Upper lobe of left lung (tissue), 6 donors: ENCODE results near the gene KL. TPM values are rescaled to one million over a fixed set of nuclear protein-coding genes. Genes with fewer than 3 reads are reported as not detected.
A peak's percentile ranks its signal among the peaks of the same experiment; 100 is the strongest.

Source experiments
- ATAC-seq, 2 donors: fragments of 200-7000 bp; cut with Tn5 transposase; one replicate each; pipeline ENCODE4 v1.9.1; 2022; ENCODE audit warnings: mild to moderate bottlenecking in 2 of 2, moderate library complexity in 2 of 2; ENCODE audit not compliant: low FRiP score in 2 of 2
- DNase-seq, 2 donors: peaks; one replicate each; pipeline ENCODE4 v3.0.0-alpha.2; 2019 to 2020
- H3K27ac ChIP-seq, 4 donors: fragments of 200-600 bp; sonication (generic); one replicate each; pipeline ENCODE4 v1.5.1; 2016 to 2019
- H3K27me3 ChIP-seq, 4 donors: fragments of 200-600 bp; sonication (generic); one replicate each; pipeline ENCODE4 v1.5.1; 2017 to 2019
- H3K36me3 ChIP-seq, 4 donors: fragments of 200-600 bp; sonication (generic); one replicate each; pipeline ENCODE4 v1.5.1; 2016 to 2019
- H3K4me1 ChIP-seq, 4 donors: fragments of 200-600 bp; sonication (generic); one replicate each; pipeline ENCODE4 v1.5.1; 2018 to 2019
- H3K4me3 ChIP-seq, 4 donors: fragments of 200-600 bp; sonication (generic); one replicate each; pipeline ENCODE4 v1.5.1; 2017 to 2019; ENCODE audit warnings: mild to moderate bottlenecking in 2 of 4, moderate library complexity in 1 of 4
- H3K9me3 ChIP-seq, 4 donors: fragments of 200-600 bp; sonication (generic); one replicate each; pipeline ENCODE4 v1.5.1; 2018 to 2019
- CTCF ChIP-seq, 6 experiments: fragments of 450-650 bp in 4 of 6; fragments of 200-600 bp in 2 of 6; sonication (generic) in 2 of 6; IDR thresholded peaks; one replicate each; pipeline ENCODE4 v1.5.1; 2016 to 2019; ENCODE audit warnings: antibody characterized with exemption in 6 of 6
- EP300 ChIP-seq, 4 donors: sonication (generic); formaldehyde crosslinking; IDR thresholded peaks; one replicate each; pipeline ENCODE4 v1.5.1; 2017; ENCODE audit warnings: antibody characterized with exemption in 4 of 4, control low read depth in 2 of 4
- POLR2A ChIP-seq, 4 donors: fragments of 450-650 bp; IDR thresholded peaks; one replicate each; pipeline ENCODE4 v1.5.1; 2016 to 2017; ENCODE audit warnings: antibody characterized with exemption in 4 of 4, mild to moderate bottlenecking in 2 of 4
- POLR2AphosphoS5 ChIP-seq, 2 donors: sonication (generic); formaldehyde crosslinking; IDR thresholded peaks; one replicate each; pipeline ENCODE4 v1.5.1; 2017; ENCODE audit warnings: antibody characterized with exemption in 2 of 2
- WGBS, 2 donors: methylation state at CpG; one replicate each; pipeline ENCODE4 v1.1.5; 2017 to 2018; 5-methylcytosine and 5-hydroxymethylcytosine counted together
- total RNA-seq, 6 donors: library from RNA; depleted of rRNA in 4 of 6; stranded (reverse); fragments of >200 nt in 4 of 6; gene quantifications; one replicate each; pipeline versions ENCODE4 v1.1.0 to v1.2.1, GENCODE V29; 2016 to 2021
- donor health status: DM: no; HTN: no; CAD: no; lungs with moderate emphysema.
- donor health status: DM: no; HTN: yes; CAD: no; lungs with severe emphysema.

The KL gene
- total RNA-seq, result 10 to 100 TPM in 2 of 6 donors, 1 to 10 TPM in 4; 4.7 to 11.2 (median 7.7) TPM

DNA sequence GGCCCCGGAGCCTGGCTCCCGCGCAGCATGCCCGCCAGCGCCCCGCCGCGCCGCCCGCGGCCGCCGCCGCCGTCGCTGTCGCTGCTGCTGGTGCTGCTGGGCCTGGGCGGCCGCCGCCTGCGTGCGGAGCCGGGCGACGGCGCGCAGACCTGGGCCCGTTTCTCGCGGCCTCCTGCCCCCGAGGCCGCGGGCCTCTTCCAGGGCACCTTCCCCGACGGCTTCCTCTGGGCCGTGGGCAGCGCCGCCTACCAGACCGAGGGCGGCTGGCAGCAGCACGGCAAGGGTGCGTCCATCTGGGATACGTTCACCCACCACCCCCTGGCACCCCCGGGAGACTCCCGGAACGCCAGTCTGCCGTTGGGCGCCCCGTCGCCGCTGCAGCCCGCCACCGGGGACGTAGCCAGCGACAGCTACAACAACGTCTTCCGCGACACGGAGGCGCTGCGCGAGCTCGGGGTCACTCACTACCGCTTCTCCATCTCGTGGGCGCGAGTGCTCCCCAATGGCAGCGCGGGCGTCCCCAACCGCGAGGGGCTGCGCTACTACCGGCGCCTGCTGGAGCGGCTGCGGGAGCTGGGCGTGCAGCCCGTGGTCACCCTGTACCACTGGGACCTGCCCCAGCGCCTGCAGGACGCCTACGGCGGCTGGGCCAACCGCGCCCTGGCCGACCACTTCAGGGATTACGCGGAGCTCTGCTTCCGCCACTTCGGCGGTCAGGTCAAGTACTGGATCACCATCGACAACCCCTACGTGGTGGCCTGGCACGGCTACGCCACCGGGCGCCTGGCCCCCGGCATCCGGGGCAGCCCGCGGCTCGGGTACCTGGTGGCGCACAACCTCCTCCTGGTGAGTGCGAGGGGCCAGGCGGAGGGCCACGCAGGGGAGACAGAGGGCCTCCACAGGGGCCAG is at the start of gene KL:
Gene KL, plus strand, starts transcription at position 10 of the 909 bp plus-strand sequence. Its CDS starts 18 bp downstream, at position 28.
- H3K4me1 ChIP-seq, result peaks cover 3 to 25% (median 11%) of the 10 kb centered on the region in 4 donors
- 9% methylated on average over 59 of the region's 106 CpGs; no CpG with 5 or more reads in 1 of the 2 donors for WGBS, 2 donors

DNA sequence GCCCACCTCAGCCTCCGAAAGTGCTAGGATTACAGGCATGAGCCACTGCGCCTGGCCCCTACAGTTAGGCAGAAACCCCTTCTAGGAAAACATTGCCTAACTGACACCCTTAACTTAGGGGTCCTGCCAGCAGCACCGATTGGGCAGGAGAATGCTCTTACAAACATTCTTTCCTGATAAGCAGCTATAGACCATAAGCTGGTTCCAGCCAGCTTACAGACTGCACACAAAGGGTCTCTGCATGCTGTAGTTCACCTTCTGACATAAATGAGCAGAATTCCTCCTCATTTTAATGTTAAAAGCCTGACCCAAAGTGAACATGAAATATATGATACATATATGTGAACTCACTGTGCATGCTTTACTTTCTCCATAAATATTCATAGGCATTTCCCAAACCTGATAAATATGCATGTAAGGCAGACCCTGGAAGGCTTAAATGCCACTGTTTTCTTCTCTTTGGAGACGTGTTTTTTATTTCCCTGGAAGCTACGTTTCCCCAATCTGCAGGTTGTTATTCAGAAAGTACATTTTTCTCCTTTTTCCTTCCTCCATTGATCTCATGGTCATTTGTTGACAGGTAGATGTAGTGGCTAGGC is 48.5 kb upstream of the KL start:
- DNase-seq, result no peak
- 76 to 86% methylated on average over 4 to 5 of the region's 5 CpGs for WGBS, 2 donors

More for the DNA sequence above, at the start of gene KL:
- peak; percentile 79 to 83 for ATAC-seq
- Histone ChIP-seq H3K9me3 (no peaks in the 10 kb centered on the region), H3K36me3 (no peaks in the 10 kb centered on the region), H3K4me3 (peak within 1 kb of the TSS; percentile 59 to 68 (median 66)), H3K27me3 (peaks cover 0 to 6% (median 4%) of the 10 kb centered on the region in 4 donors), H3K27ac (peak within 1 kb of the TSS; percentile 88 to 93 (median 90))
- TF ChIP-seq POLR2A (IDR thresholded peaks at IDR 0.05) (peak in 2 of 4 donors; percentile 30 to 34), POLR2AphosphoS5 (IDR thresholded peaks at IDR 0.05) (peak in 1 of 2 donors; percentile 3), EP300 (IDR thresholded peaks at IDR 0.05) (no peak)
- peak; percentile 39 to 90 for DNase-seq

GRCh38 chr13:32968316-32968715 is 47.9 kb upstream of the KL start:
- Histone ChIP-seq H3K4me1 (peaks cover 0 to 9% (median 0%) of the 10 kb centered on the region in 4 donors), H3K9me3 (no peaks in the 10 kb centered on the region), H3K4me3 (no peak overlapping the region), H3K27me3 (no peaks in the 10 kb centered on the region), H3K36me3 (no peaks in the 10 kb centered on the region), H3K27ac (peak overlapping the region in 2 of 4 donors; percentile 63 to 71)
- TF ChIP-seq EP300 (IDR thresholded peaks at IDR 0.05), result no peak
- no peak for TF ChIP-seq CTCF (IDR thresholded peaks at IDR 0.05)
- no peak for TF ChIP-seq POLR2A (IDR thresholded peaks at IDR 0.05)
- no peak for TF ChIP-seq POLR2AphosphoS5 (IDR thresholded peaks at IDR 0.05)
- 59 to 92% methylated on average over 1 of the region's 1 CpG for WGBS, 2 donors
- ATAC-seq (no peak), DNase-seq (no peak)

More for the DNA sequence above, 48.5 kb upstream of the KL start:
- peaks cover 0 to 9% (median 0%) of the 10 kb centered on the region in 4 donors for H3K4me1 ChIP-seq
- no peaks in the 10 kb centered on the region for H3K27me3 ChIP-seq
- ATAC-seq, result no peak
- no peak overlapping the region for H3K4me3 ChIP-seq
- H3K36me3 ChIP-seq, result no peaks in the 10 kb centered on the region
- peak overlapping the region in 1 of 4 donors; percentile 13 for H3K27ac ChIP-seq
- H3K9me3 ChIP-seq, result no peaks in the 10 kb centered on the region
- TF ChIP-seq POLR2A (IDR thresholded peaks at IDR 0.05), result no peak
- TF ChIP-seq POLR2AphosphoS5 (IDR thresholded peaks at IDR 0.05), result no peak
- no peak for TF ChIP-seq EP300 (IDR thresholded peaks at IDR 0.05)
- no peak for TF ChIP-seq CTCF (IDR thresholded peaks at IDR 0.05)

GRCh38 chr13:32968793-32969192 is 47.4 kb upstream of the KL start:
- Histone ChIP-seq H3K9me3 (no peaks in the 10 kb centered on the region), H3K4me1 (peaks cover 0 to 9% (median 0%) of the 10 kb centered on the region in 4 donors), H3K27me3 (no peaks in the 10 kb centered on the region), H3K4me3 (no peak overlapping the region), H3K27ac (peak overlapping the region; percentile 40 to 71 (median 64)), H3K36me3 (no peaks in the 10 kb centered on the region)
- no peak for DNase-seq
- TF ChIP-seq POLR2AphosphoS5 (IDR thresholded peaks at IDR 0.05) (no peak), POLR2A (IDR thresholded peaks at IDR 0.05) (no peak), CTCF (IDR thresholded peaks at IDR 0.05) (no peak), EP300 (IDR thresholded peaks at IDR 0.05) (no peak)
- no peak for ATAC-seq
- WGBS, 2 donors, result 42 to 48% methylated on average over 3 of the region's 3 CpGs

GRCh38 chr13:32969516-32969941 is 46.7 kb upstream of the KL start:
- H3K27me3 ChIP-seq, result no peaks in the 10 kb centered on the region
- H3K4me3 ChIP-seq, result peak overlapping the region in 1 of 4 donors; percentile 19
- DNase-seq (no peak), ATAC-seq (peak in 1 of 2 donors; percentile 74)
- peak overlapping the region; percentile 40 to 71 (median 64) for H3K27ac ChIP-seq
- TF ChIP-seq POLR2AphosphoS5 (IDR thresholded peaks at IDR 0.05) (peak in 1 of 2 donors; percentile 9), EP300 (IDR thresholded peaks at IDR 0.05) (no peak), CTCF (IDR thresholded peaks at IDR 0.05) (no peak), POLR2A (IDR thresholded peaks at IDR 0.05) (no peak)
- H3K9me3 ChIP-seq, result no peaks in the 10 kb centered on the region
- peaks cover 0 to 9% (median 0%) of the 10 kb centered on the region in 4 donors for H3K4me1 ChIP-seq
- WGBS, 2 donors, result 36 to 50% methylated on average over 7 of the region's 7 CpGs
- H3K36me3 ChIP-seq, result no peaks in the 10 kb centered on the region
